Gastroesophageal sphincter (tissue), 3 donors: ENCODE results near the gene MBTPS1.
"Not testable (repeated sequence)": the region's sequence is repeated elsewhere in the genome, so short reads cannot be mapped to it uniquely, and the experiment has no call there.

Experiments used
- CTCF ChIP-seq, 4 experiments: fragments of 200-600 bp in 2 of 4; fragments of 450-650 bp in 2 of 4; sonication (generic) in 1 of 4; IDR thresholded peaks; one replicate each; pipeline ENCODE4 v1.5.1; 2017 to 2019; ENCODE audit warnings: antibody characterized with exemption in 4 of 4, mild to moderate bottlenecking in 2 of 4, moderate library complexity in 2 of 4
- EP300 ChIP-seq: sonication (generic); formaldehyde crosslinking; IDR thresholded peaks from one replicate; pipeline ENCODE4 v1.6.1; 2017; ENCODE audit warnings: antibody characterized with exemption, mild to moderate bottlenecking
- POLR2A ChIP-seq, 2 donors: fragments of 450-650 bp; IDR thresholded peaks; one replicate each; pipeline ENCODE4 v1.6.1; 2017; ENCODE audit warnings: antibody characterized with exemption in 2 of 2, mild to moderate bottlenecking in 2 of 2, moderate library complexity in 1 of 2

GRCh38 chr16:84118315-84118714 is 1.6 kb upstream of the MBTPS1 start:
- TF ChIP-seq POLR2A (IDR thresholded peaks at IDR 0.05); CTCF (IDR thresholded peaks at IDR 0.05); EP300: not testable (repeated sequence)
